ENCODE results near the gene OR6C76.

GRCh38 chr12:55446326-55446725, 20.3 kb downstream of the OR6C76 start:
- TF ChIP-seq POLR2A (IDR thresholded peaks at IDR 0.05) (no peak), CTCF (IDR thresholded peaks at IDR 0.05) (no peak)
